Hematopoietic multipotent progenitor cell treated with erythropoietin and hydrocortisone succinate and interleukin-3 and kit ligand, for 15 days (in vitro differentiated cells): ENCODE measurements around the gene CHRNE.
A peak's percentile ranks its signal among the peaks of the same experiment; 100 is the strongest.

Experiments
- DNase-seq: peaks from one replicate; pipeline ENCODE4 v3.0.0-alpha.2; 2015; ENCODE audit warnings: low spot score

CHRNE gene

DNA sequence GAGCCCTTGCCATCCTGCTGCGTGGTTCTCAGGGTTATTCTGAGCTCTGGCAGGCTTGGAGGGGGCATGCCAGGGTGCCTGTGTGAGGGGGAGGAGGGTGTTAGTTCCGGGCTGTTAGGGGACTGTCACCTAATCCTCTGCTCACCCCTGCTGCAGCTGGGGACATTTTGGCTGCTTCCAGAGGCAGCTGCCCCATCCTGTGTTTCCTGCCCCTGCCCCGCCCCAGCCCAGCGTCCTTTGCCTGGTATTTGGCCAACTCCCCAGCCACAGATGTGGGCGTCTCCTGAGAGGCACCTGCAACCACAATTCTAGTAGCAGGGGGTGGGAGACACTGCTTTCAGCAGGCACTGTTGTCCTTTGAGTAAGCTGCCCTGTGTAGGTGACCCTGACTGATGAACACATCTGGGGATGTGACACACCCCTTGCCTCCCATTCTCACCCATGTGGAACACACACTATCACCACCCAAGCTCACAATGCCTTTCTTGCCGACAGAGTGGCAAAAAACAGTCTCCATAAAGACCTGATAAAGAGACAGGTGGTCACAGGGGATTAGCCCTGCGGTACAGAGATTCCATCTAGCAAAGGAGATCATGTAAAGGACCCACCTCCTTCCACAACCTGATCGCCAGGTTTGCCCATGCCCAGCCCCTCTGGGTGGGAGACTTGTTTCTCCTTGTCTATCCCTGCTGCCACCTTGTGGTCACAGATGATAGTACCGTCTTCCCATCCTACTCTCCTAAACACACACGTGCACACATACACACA lies at the start of gene CHRNE:
CHRNE (minus strand) TSS at position 48 of the 768 bp plus-strand sequence; CDS start at position 13, 35 bp downstream.
- peak; percentile 84 for DNase-seq

DNA sequence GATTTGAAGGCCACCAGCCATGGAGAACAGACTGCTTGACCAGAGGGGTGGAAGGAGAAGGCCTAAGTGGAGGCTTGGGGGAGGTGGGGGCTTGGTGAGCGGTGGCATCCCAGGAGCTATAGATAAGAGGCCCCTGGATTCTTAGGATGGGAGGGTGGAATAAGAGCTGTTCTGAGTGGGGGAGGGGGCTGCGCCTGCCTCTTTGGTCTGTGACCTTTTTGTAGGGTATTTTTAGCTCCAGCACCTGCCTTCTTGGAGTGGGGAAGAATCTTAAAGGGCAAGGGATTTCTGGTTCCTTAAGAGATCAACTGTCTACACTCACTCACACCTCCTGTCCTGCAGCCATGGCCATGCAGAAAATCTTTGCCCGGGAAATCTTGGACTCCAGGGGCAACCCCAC lies 48.6 kb upstream of the CHRNE start:
- no peak for DNase-seq

DNA sequence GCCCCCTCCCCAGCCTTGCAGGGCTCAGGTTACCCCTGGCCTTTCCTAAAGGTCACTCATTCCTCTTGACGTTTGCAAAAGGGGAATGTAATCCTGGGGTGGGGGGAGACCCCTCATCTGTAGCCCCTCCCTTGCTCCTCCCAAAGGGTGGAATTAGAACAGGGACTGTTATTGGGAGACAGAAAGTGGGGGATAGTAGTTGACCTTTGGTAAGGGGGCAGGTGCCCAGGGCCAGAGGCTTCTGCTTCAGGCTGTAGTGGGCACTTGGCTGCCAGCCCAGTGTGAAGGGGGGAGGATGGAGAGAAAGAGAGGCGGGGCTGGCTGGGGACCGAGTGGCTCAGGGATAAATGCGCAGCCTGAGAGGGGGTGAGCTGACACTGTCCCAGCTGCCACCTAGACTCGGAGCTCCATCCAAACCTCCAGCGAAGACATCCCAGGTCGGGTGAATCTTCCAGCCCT lies 47.9 kb upstream of the CHRNE start, which contains the start of gene ENO3:
ENO3 (plus strand) TSS at position 374 of the 459 bp plus-strand sequence. CDS start 711 bp downstream, outside the sequence.
- no peak for DNase-seq

DNA sequence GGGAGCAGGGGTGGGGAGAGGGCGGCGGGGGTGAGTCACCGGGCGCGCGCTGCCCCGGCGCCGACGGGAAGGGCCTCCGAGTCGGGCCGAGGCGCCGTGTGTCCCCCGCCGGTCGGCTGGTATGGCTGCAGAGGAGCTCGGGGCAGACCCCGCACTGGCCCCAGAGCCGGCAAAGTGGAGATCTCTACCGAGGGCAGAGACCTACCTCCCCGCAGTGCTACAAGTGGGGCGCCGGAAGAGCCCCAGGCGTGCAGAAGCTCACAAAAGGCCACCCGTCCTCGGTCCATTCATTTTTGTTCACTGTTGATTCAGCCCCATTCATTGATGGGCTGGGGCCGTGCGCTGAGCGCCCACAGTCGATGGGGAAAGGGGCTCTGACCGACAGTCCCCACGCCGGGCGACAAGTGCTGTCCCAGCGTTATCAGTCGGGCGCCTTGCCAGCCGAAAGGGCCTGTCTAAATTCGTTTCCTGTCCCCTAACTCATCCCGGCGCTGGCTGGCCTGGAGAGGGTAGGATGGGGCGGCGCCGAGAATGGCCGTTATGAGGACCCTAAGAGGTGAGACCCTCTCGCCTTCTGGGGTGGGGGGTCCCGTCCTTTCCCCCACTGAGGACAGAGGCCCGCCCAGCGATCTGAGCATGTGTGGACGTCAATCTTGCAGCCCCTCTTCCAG lies 47.3 kb upstream of the CHRNE start:
- DNase-seq = peak; percentile 52

DNA sequence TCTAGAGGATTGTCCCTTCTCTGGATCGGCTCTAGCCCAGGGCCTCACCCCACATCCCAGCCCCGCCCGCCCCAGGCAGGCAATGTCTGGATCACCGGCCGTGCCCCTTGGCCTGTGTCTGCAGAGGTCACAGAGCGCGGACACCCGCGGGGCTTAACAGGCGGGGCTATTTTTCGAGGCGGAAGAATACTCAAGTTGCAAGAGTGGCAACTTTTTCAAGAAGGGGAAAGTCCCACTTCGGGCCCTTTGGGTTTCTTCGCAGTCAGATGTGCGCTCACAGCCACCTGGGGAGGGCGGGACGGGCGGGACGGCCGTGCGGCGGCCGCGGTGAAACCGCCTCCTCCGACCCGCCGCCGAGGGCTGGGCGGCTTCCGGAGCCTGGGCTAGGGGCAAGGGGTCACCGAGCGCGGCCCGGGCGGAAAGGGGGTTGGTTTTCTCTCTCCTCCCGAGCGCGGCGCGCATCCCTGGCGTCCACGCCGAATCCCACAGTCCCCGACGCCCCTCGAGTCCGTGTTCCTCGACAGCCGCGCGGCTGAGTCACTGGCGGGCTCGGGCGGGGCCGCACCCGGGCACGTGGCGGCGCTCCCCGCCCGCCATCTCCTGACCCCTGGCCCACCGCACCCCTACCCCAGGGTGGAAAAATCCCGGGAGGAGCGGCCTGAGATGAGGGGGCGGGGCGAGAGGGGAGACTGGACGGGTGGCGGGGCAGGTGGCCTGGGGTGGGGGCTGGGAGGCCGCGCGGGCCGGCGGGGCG lies 46.6 kb upstream of the CHRNE start:
- peak; percentile 58 for DNase-seq

DNA sequence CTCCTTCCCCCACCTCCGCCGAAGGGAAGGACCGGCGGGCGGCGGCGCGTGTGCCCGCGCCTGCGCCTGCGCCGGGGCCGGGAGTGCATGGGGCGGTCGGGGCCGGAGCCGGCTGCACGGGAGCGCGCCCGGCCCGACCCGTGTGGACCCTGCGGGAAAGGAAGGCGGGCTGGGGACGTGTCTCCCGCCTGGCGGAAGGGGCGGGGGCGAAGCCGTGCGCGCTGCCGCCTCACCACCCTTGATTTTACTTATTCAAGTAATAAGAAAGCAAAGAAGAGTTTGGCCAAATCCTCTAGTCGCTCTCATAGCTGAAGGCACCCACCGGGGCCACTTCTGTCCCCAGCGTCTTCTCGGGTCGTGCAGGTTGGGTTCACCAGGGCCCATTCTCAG lies 46.0 kb upstream of the CHRNE start:
- peak; percentile 54 for DNase-seq

DNA sequence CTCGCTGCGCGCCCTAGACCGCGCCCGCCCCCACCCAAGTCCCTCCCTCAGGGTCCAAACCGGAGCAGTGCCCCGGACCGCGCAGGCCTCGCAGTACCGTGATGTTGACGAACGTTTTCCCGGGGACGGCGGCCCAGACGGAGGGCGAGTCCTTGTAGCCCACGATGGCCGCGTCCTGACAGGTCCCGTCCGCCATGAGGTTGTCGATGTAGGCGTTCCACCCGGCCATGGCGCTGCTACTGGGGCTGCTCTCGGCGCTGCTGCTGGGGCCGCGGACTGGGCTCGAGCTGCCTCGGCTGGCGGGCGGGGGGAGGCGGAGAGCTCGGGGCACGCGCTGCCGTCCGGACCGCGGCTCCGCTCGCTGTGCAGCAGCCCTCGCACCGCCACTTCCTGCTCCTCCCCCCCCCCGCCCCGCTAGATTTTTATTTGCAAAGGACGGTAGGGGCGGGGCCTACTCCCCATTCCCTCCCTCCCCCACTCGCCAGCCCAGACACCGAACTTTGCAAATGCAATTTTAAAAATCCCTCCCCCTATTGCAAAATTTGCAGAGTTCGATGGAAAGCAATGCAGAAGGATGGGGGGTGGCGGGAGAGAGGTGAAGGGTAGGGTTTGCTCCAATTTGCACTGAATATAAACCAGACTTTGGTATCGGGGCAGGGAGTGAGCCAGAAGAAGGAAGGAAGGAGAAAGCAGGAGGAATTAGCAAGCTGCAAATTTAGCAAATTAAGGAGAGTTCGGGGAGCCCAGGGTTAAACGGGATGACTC lies 45.5 kb upstream of the CHRNE start, which contains the start of gene PFN1:
PFN1 (minus strand) TSS at position 365 of the 765 bp plus-strand sequence; CDS start at position 229, 136 bp downstream.
- peak; percentile 85 for DNase-seq

DNA sequence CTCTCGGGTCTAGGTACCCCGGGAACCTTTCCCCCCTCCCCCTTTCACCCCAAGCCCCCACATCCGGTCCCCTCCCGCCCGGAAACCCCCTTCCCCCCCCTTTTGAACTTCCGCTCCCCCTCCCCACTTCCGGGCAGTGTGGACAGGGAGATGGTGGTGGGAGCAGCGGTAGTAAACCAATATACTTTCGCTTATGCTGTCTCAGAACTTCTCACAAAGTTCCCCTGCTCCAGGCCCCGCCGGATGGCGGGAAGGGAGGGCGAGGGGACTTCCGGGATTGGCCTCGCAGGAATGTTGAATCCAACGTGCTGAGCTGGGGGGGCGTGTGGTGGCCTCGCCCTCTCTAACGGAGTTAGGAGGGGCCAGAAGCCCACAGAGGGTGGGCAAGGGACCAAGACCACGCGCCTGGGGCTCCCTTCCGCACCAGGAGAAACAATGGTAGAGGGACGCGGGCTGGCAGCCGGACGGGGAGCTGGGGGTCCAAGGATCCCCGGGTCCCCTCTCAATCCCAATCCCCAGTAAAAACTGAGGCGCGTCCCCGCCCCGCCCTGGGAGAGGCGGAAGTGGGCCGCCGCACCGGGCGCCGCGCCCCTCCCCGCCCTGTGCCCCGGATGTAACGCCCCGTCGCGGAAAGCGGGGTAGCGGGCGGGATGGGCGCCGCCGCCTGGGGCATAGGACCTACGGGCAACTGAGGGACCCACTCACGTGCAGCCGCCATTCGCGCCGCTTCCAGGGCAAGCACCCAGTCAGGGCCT lies 44.7 kb upstream of the CHRNE start:
- peak; percentile 60 for DNase-seq

DNA sequence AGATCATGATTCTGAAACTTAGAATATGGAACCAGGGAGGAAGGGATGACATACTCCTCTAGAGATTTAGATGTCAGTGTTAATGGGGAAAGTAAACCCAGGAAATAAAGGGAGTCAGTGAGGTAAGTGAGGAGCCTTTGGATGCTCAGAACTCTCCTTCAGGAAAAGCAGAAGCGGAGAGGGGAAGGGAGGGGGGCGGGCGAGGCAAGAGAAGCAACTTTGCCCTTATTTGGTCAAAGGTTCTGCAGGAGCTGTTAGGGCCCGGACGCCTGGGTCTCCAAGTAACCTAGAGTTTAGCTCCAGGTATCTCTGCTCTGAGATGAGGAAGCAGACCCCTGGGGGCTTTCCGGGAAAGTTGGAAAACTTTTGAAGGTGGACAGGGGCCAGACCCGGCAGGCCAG lies 44.1 kb upstream of the CHRNE start:
- DNase-seq = peak; percentile 27

DNA sequence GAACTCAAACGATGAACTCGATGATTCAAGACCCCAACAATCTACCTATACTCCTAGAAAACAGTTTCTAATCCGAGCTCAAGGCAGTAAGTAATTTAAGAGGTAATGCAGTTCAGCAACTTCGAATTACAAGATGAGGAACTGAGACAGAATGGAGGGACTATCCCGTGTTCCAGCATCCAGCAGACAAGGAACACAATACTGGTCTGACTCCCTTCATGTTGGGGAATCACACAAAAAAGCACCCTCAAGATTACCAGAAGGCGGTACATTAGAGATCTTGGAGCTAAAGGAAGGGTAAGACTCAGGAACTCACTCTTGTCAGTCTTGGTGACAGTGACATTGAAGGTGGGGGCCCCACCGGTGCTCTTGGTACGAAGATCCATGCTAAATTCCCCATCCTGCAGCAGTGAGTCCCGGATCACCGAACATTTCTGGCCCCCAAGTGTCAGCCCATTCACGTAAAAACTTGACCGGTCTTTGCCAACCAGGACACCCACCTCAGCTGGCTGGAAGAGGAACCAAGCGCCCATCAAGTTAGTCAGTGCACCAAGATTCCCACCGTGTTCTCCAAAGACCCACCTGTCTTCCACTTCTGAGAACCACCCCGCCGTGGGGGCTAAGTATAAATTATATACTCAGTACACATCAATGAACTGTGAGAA lies 43.5 kb upstream of the CHRNE start:
- no peak for DNase-seq

DNA sequence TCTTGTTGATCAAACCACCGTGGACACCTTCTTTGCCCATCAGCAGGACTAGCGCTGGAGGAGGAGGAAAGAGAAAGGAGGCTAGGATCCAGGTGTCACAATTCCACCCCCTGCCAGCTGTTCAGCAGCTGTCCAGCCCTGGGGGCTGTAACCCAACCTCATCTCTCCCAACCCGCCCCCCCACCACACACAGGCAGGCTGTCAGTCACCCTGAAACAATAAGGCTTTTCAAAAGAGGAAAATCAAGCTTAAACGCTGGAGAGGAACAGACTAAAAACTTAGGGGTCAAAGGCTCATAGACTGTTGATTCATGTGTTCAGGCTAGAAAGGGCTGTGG lies 43.0 kb upstream of the CHRNE start:
- DNase-seq = no peak

DNA sequence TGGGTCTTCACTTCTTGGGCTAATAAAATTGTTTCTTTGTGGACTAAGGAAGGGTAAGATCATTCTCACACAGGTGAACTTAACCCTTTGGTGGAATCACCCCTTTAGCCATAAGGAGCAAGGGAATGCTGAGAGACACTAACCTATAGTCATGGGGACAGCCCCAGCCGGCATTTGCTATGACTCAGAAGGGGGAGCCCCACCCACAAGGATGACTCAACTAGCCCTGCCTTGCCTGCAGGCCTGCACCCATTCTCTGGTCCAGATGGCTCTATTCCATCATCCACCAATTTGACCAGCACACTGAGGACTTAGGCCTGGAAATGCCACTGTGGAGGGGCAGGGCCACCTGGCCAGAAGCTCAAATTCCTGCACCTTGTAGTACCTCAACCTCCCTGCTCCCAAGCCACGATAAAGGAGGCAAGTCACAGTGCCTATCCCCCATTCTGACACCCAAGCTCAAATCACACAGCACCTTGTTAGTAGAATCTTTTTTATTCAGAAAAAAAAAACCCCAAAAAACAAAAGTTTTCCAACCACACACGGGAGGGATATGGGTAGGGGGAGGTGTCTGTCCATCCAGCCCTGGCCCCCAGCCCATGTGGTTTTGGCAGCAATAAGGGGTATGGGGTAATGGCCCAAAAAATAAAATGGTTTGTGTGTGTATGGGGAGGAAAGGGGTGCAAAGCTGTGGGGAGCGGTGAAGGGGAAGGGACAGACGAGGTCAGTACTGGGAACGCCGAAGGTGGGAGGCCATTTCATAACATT lies 42.5 kb upstream of the CHRNE start:
- DNase-seq = peak; percentile 91

DNA sequence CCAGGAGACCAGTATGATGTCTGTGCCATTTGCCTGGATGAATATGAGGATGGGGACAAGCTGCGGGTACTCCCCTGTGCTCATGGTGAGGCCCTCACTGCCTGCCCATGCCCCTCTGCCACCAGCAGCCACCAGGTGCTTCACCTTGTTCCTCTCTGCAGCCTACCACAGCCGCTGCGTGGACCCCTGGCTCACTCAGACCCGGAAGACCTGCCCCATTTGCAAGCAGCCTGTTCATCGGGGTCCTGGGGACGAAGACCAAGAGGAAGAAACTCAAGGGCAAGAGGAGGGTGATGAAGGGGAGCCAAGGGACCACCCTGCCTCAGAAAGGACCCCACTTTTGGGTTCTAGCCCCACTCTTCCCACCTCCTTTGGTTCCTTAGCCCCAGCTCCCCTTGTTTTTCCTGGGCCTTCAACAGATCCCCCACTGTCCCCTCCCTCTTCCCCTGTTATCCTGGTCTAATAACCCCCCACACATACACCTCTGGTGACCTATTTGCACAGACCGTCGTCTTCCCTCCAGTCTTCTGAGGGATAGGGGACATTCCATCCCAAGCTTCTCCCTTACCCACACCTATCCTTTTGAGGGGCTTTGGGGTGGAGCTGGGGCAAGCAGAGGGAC lies 41.8 kb upstream of the CHRNE start:
- DNase-seq = no peak

DNA sequence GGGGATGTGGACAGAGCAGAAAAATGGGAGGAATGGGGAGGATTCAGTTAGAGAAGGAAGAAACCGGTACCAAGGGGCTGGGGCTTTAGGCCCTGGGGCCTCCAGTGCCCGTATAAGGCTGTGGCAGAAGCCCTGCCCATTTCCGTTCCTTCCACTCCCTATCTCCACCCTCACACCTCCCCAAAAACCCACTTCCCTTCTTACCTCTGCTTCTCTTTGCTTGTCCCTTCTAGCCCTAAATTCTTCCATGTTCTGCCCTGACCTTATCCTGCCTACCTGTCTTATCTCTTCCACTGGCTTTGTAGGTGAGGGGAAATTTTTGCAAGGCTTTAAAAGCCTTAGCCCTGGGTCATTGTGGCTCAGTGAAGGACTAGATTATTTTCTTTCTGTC lies 41.3 kb upstream of the CHRNE start:
- DNase-seq = no peak

DNA sequence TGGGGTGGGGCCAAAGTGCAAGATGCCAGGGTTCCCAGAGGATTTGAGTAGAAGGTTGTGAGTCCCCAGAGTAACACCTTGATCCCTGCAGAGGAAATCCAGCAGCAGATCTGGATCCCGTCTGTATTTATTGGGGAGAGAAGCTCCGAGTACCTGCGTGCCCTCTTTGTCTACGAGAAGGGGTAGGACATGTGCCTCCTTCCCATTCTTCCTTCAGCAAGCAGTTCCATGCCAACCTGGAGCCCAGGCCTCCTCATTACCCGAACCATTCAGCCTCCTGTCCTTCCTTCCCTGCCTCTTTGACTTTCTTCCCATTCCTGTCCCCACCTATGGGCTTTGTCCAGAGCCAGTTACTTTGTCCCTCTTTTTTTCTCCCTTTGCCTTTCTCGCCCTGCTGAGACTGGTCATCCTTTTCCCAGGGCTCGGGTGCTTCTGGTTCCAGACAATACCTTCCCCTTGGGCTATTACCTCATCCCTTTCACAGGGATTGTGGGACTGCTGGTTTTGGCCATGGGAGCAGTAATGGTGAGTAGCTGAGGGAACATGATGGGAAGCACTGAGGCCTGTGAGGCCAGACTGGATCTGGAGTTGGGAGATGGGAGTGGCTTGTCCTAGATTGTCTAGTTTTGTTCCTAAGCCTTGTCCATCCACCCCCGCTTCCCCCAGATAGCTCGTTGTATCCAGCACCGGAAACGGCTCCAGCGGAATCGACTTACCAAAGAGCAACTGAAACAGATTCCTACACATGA lies 40.0 kb upstream of the CHRNE start:
- no peak for DNase-seq

DNA sequence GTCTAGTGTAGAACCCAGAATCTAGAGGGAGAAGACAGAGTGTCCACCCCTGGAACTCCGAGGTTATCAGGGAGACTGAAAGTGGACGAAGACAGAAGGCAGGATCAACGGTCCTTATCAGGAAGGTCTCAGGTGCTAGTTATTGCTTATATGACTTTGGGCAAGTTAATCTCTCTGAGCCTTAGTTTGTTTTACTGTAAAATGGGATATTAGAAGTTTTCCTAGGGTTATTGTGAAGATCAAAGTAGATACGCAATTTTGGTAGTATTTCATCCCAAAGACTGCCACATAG lies 38.4 kb upstream of the CHRNE start:
- peak; percentile 20 for DNase-seq

DNA sequence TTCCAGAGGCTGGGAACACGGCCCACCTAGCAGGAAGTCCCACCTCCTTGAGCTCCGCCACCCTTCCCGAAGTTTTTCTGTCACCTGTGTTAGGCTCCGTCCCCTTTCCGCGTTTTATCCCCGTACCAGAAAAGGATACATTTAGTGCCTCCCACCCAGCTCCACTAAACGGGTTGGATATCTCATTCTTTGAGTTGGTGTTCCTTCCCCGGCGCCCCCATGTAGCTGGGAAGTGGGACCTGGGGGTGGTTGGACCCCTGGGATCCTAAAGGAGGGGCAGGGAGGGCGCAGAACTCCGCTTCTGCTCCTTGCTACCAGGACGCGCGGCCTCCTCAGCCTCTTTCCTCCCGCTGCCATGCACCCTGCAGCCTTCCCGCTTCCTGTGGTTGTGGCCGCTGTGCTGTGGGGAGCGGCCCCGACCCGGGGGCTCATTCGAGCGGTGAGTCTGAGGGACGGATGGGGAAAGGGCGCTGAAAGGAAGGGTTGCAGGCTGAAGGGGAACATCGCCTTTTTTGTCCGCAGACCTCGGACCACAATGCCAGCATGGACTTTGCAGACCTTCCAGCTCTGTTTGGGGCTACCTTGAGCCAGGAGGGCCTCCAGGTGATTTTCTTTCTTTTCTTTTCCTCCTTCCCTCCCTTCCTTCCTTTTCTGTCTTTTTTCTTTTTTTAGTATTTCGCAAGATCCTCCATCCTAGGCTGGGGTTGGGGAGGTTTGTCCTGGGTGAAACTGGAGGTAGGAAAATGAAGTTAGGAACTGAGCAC lies 37.8 kb upstream of the CHRNE start:
- no peak for DNase-seq
